Measurements from ENCODE around the gene TIMP4.

Gene TIMP4

GRCh38 chr3:12139111-12139511, 19.6 kb downstream of the TIMP4 start:
- no peak overlapping the region for H3K9ac ChIP-seq (ENCODE audit: low read depth, low read length)
- H3K4me3 ChIP-seq (ENCODE audit: low read depth, low read length), result no peak overlapping the region
- no peaks in the 10 kb centered on the region for H3K36me3 ChIP-seq (ENCODE audit: control insufficient read depth, insufficient read depth, low read length)
- no peaks in the 10 kb centered on the region for H3K27me3 ChIP-seq (ENCODE audit: control insufficient read depth, insufficient read depth, low read length)
- H3K4me1 ChIP-seq (ENCODE audit: control insufficient read depth, insufficient read depth, low read length), result peaks cover 2% of the 10 kb centered on the region
- no peaks in the 10 kb centered on the region for H3K9me3 ChIP-seq (ENCODE audit: control insufficient read depth, insufficient read depth, low read length)

- Histone ChIP-seq H3K4me3 (ENCODE audit: low read depth, low read length) (no peak overlapping the region), H3K36me3 (ENCODE audit: control insufficient read depth, insufficient read depth, low read length) (no peaks in the 10 kb centered on the region), H3K4me1 (ENCODE audit: control insufficient read depth, insufficient read depth, low read length) (peaks cover 2% of the 10 kb centered on the region), H3K27me3 (ENCODE audit: control insufficient read depth, insufficient read depth, low read length) (no peaks in the 10 kb centered on the region), H3K9ac (ENCODE audit: low read depth, low read length) (no peak overlapping the region), H3K9me3 (ENCODE audit: control insufficient read depth, insufficient read depth, low read length) (no peaks in the 10 kb centered on the region)
Measured at GRCh38 chr3:12138044-12138443, 20.7 kb downstream of the TIMP4 start.

GRCh38 chr3:12136371-12136770, 22.3 kb downstream of the TIMP4 start:
- Histone ChIP-seq H3K4me3 (ENCODE audit: low read depth, low read length) (no peak overlapping the region), H3K9ac (ENCODE audit: low read depth, low read length) (no peak overlapping the region)

GRCh38 chr3:12135029-12135657, 23.6 kb downstream of the TIMP4 start:
- Histone ChIP-seq H3K4me1 (ENCODE audit: control insufficient read depth, insufficient read depth, low read length) (peaks cover 2% of the 10 kb centered on the region), H3K36me3 (ENCODE audit: control insufficient read depth, insufficient read depth, low read length) (no peaks in the 10 kb centered on the region), H3K27me3 (ENCODE audit: control insufficient read depth, insufficient read depth, low read length) (no peaks in the 10 kb centered on the region), H3K4me3 (ENCODE audit: low read depth, low read length) (no peak overlapping the region), H3K9ac (ENCODE audit: low read depth, low read length) (no peak overlapping the region), H3K9me3 (ENCODE audit: control insufficient read depth, insufficient read depth, low read length) (no peaks in the 10 kb centered on the region)

More at GRCh38 chr3:12136371-12136770, 22.3 kb downstream of the TIMP4 start:
- H3K36me3 ChIP-seq (ENCODE audit: control insufficient read depth, insufficient read depth, low read length), result no peaks in the 10 kb centered on the region
- H3K4me1 ChIP-seq (ENCODE audit: control insufficient read depth, insufficient read depth, low read length), result peaks cover 2% of the 10 kb centered on the region
- no peaks in the 10 kb centered on the region for H3K27me3 ChIP-seq (ENCODE audit: control insufficient read depth, insufficient read depth, low read length)
- H3K9me3 ChIP-seq (ENCODE audit: control insufficient read depth, insufficient read depth, low read length), result no peaks in the 10 kb centered on the region

- H3K4me1 ChIP-seq (ENCODE audit: control insufficient read depth, insufficient read depth, low read length), result no peaks in the 10 kb centered on the region
Measured at GRCh38 chr3:12132881-12133280, 25.8 kb downstream of the TIMP4 start.

GRCh38 chr3:12131351-12132090, 27.2 kb downstream of the TIMP4 start:
- Histone ChIP-seq H3K4me1 (ENCODE audit: control insufficient read depth, insufficient read depth, low read length) (no peaks in the 10 kb centered on the region), H3K36me3 (ENCODE audit: control insufficient read depth, insufficient read depth, low read length) (no peaks in the 10 kb centered on the region), H3K4me3 (ENCODE audit: low read depth, low read length) (no peak overlapping the region), H3K9ac (ENCODE audit: low read depth, low read length) (no peak overlapping the region), H3K9me3 (ENCODE audit: control insufficient read depth, insufficient read depth, low read length) (no peaks in the 10 kb centered on the region), H3K27me3 (ENCODE audit: control insufficient read depth, insufficient read depth, low read length) (no peaks in the 10 kb centered on the region)

More at GRCh38 chr3:12132881-12133280, 25.8 kb downstream of the TIMP4 start:
- Histone ChIP-seq H3K27me3 (ENCODE audit: control insufficient read depth, insufficient read depth, low read length) (no peaks in the 10 kb centered on the region), H3K9me3 (ENCODE audit: control insufficient read depth, insufficient read depth, low read length) (no peaks in the 10 kb centered on the region), H3K4me3 (ENCODE audit: low read depth, low read length) (no peak overlapping the region), H3K9ac (ENCODE audit: low read depth, low read length) (no peak overlapping the region), H3K36me3 (ENCODE audit: control insufficient read depth, insufficient read depth, low read length) (no peaks in the 10 kb centered on the region)

GRCh38 chr3:12127391-12127790, 31.3 kb downstream of the TIMP4 start:
- no peaks in the 10 kb centered on the region for H3K4me1 ChIP-seq (ENCODE audit: control insufficient read depth, insufficient read depth, low read length)
- H3K9ac ChIP-seq (ENCODE audit: low read depth, low read length), result no peak overlapping the region
- H3K9me3 ChIP-seq (ENCODE audit: control insufficient read depth, insufficient read depth, low read length), result no peaks in the 10 kb centered on the region
- no peak overlapping the region for H3K4me3 ChIP-seq (ENCODE audit: low read depth, low read length)
- H3K27me3 ChIP-seq (ENCODE audit: control insufficient read depth, insufficient read depth, low read length), result no peaks in the 10 kb centered on the region
- no peaks in the 10 kb centered on the region for H3K36me3 ChIP-seq (ENCODE audit: control insufficient read depth, insufficient read depth, low read length)

GRCh38 chr3:12125772-12126171, 32.9 kb downstream of the TIMP4 start:
- Histone ChIP-seq H3K27me3 (ENCODE audit: control insufficient read depth, insufficient read depth, low read length) (no peaks in the 10 kb centered on the region), H3K4me3 (ENCODE audit: low read depth, low read length) (no peak overlapping the region), H3K9me3 (ENCODE audit: control insufficient read depth, insufficient read depth, low read length) (no peaks in the 10 kb centered on the region), H3K9ac (ENCODE audit: low read depth, low read length) (no peak overlapping the region), H3K4me1 (ENCODE audit: control insufficient read depth, insufficient read depth, low read length) (no peaks in the 10 kb centered on the region), H3K36me3 (ENCODE audit: control insufficient read depth, insufficient read depth, low read length) (no peaks in the 10 kb centered on the region)

GRCh38 chr3:12121466-12121865, 37.2 kb downstream of the TIMP4 start:
- H3K36me3 ChIP-seq (ENCODE audit: control insufficient read depth, insufficient read depth, low read length), result no peaks in the 10 kb centered on the region
- no peaks in the 10 kb centered on the region for H3K4me1 ChIP-seq (ENCODE audit: control insufficient read depth, insufficient read depth, low read length)
- H3K27me3 ChIP-seq (ENCODE audit: control insufficient read depth, insufficient read depth, low read length), result no peaks in the 10 kb centered on the region
- no peaks in the 10 kb centered on the region for H3K9me3 ChIP-seq (ENCODE audit: control insufficient read depth, insufficient read depth, low read length)
- no peak overlapping the region for H3K4me3 ChIP-seq (ENCODE audit: low read depth, low read length)
- H3K9ac ChIP-seq (ENCODE audit: low read depth, low read length), result no peak overlapping the region

- H3K9ac ChIP-seq (ENCODE audit: low read depth, low read length), result no peak overlapping the region
- H3K4me3 ChIP-seq (ENCODE audit: low read depth, low read length), result no peak overlapping the region
- H3K36me3 ChIP-seq (ENCODE audit: control insufficient read depth, insufficient read depth, low read length), result no peaks in the 10 kb centered on the region
- H3K4me1 ChIP-seq (ENCODE audit: control insufficient read depth, insufficient read depth, low read length), result no peaks in the 10 kb centered on the region
- no peaks in the 10 kb centered on the region for H3K27me3 ChIP-seq (ENCODE audit: control insufficient read depth, insufficient read depth, low read length)
- no peaks in the 10 kb centered on the region for H3K9me3 ChIP-seq (ENCODE audit: control insufficient read depth, insufficient read depth, low read length)
Measured at GRCh38 chr3:12120374-12121140, 38.2 kb downstream of the TIMP4 start.

- no peaks in the 10 kb centered on the region for H3K4me1 ChIP-seq (ENCODE audit: control insufficient read depth, insufficient read depth, low read length)
- H3K9me3 ChIP-seq (ENCODE audit: control insufficient read depth, insufficient read depth, low read length), result no peaks in the 10 kb centered on the region
- H3K36me3 ChIP-seq (ENCODE audit: control insufficient read depth, insufficient read depth, low read length), result no peaks in the 10 kb centered on the region
- no peak overlapping the region for H3K4me3 ChIP-seq (ENCODE audit: low read depth, low read length)
- H3K27me3 ChIP-seq (ENCODE audit: control insufficient read depth, insufficient read depth, low read length), result no peaks in the 10 kb centered on the region
- no peak overlapping the region for H3K9ac ChIP-seq (ENCODE audit: low read depth, low read length)
Measured at GRCh38 chr3:12117473-12117872, 41.2 kb downstream of the TIMP4 start.

Measured in iPS-15b (cell line).